ENCODE data around the gene CTSS.
"Not testable (repeated sequence)": the region's sequence is repeated elsewhere in the genome, so short reads cannot be mapped to it uniquely, and the experiment has no call there.

Gene CTSS

DNA sequence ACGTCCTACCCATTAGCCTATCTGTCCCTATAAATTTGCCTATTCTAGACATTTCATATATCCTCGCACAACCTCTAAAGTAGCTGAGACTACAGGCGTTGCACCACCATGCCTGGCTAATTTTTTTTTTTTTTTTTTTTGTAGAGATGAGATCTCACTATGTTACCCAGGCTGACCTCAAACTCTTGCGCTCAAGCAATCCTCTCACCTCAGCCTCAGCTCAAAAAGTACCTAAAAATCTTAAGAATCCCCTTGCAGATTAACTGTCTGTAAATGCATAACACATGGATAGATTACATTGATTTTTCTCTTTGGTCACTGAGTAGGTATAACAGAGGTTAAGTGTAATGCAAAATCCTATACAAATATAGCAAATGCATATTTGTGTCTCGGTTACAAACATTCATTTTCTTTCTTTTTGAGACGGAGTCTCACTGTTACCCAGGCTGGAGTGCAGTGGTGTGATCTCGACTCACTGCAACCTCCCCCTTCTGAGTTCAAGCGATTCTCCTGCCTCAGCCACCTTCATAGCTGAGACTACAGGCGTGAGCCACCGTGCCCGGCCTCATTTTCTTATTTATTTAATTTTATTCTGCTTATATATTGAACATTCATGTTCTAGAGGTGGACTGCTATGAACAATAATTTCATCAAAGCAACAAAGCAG, 47.2 kb downstream of the CTSS start:
- H3K27ac ChIP-seq: no peak overlapping the region
- H3K36me3 ChIP-seq: no peaks in the 10 kb centered on the region
- peaks cover 4 to 5% of the 10 kb centered on the region in 2 experiments for H3K4me1 ChIP-seq (ENCODE audit: control insufficient read depth in 1 of 2, insufficient read depth in 1 of 2, low read depth in 1 of 2, low read length in 1 of 2)
- no peaks in the 10 kb centered on the region for H3K27me3 ChIP-seq
- no peak overlapping the region for H3K4me3 ChIP-seq (ENCODE audit: low read depth in 1 of 2, low read length in 1 of 2)
- TF ChIP-seq, protein P1, sequence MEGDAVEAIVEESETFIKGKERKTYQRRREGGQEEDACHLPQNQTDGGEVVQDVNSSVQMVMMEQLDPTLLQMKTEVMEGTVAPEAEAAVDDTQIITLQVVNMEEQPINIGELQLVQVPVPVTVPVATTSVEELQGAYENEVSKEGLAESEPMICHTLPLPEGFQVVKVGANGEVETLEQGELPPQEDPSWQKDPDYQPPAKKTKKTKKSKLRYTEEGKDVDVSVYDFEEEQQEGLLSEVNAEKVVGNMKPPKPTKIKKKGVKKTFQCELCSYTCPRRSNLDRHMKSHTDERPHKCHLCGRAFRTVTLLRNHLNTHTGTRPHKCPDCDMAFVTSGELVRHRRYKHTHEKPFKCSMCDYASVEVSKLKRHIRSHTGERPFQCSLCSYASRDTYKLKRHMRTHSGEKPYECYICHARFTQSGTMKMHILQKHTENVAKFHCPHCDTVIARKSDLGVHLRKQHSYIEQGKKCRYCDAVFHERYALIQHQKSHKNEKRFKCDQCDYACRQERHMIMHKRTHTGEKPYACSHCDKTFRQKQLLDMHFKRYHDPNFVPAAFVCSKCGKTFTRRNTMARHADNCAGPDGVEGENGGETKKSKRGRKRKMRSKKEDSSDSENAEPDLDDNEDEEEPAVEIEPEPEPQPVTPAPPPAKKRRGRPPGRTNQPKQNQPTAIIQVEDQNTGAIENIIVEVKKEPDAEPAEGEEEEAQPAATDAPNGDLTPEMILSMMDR (IDR thresholded peaks at IDR 0.05): no peak
- H3K9me3 ChIP-seq: no peaks in the 10 kb centered on the region

DNA sequence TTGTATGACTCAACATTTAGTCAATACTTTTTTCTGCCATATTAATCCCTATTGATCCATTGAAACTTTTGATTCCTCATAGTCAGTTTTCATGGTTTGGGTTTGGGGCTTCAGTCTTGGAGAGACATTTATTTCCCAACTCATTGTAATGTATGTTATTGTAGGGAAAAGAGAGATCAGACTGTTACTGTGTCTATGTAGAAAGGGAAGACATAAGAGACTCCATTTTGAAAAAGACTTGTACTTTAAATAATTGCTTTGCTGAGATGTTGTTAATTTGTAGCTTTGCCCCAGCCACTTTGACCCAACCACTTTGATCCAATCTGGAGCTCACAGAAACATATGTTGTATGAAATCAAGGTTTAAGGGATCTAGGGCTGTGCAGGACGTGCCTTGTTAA, 56.5 kb downstream of the CTSS start:
- H3K9me3 ChIP-seq; H3K4me1 ChIP-seq (ENCODE audit: control insufficient read depth in 1 of 2, insufficient read depth in 1 of 2, low read depth in 1 of 2, low read length in 1 of 2); H3K27me3 ChIP-seq; H3K36me3 ChIP-seq; H3K4me3 ChIP-seq (ENCODE audit: low read depth in 1 of 2, low read length in 1 of 2); H3K27ac ChIP-seq: not testable (repeated sequence)

DNA sequence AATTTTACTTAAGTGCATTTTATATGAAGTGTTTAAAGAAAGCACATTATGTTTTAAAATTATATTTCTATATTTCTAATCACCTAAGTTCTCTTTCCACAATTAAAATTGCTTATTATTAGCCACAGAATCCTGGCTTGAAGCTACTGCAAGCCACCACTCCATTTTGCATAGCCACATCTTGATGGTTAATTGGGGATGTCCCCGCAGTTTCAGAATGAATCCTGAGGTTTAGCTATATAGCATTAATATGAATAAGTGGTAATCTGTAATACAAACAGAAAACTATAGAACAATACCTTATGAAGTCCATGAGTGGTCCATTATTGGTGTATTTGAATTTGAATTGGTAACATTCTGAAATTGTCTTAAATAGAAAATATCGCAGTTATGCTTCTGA, 57.0 kb downstream of the CTSS start:
- TF ChIP-seq, protein P1 (IDR thresholded peaks at IDR 0.05): no peak

DNA sequence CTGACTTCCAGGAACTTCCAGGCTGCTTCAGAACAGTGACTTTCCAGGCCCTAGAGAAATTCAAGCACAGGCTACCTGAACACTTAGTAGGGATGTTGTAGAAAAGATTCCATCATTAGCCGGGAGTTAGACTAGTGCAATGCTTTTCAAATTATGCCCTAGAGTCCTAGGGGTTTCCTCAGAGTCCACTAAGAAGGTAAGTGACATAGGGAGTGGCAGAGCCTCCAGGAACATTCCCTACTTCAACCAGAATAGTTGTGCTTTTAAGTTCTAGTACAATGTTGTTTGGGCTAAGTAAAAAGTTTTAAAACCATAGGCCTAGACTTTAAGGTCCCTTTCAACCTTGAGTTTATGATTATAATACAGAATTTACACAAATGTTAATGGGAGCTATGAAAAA, 59.5 kb downstream of the CTSS start:
- Histone ChIP-seq H3K27ac (no peak overlapping the region), H3K4me3 (ENCODE audit: low read depth in 1 of 2, low read length in 1 of 2) (no peak overlapping the region), H3K4me1 (ENCODE audit: control insufficient read depth in 1 of 2, insufficient read depth in 1 of 2, low read depth in 1 of 2, low read length in 1 of 2) (no peaks in the 10 kb centered on the region), H3K9me3 (no peaks in the 10 kb centered on the region), H3K27me3 (no peaks in the 10 kb centered on the region), H3K36me3 (no peaks in the 10 kb centered on the region)
- TF ChIP-seq, protein P1 (IDR thresholded peaks at IDR 0.05): no peak

More for the DNA sequence above, 57.0 kb downstream of the CTSS start:
- H3K27me3 ChIP-seq: no peaks in the 10 kb centered on the region
- H3K9me3 ChIP-seq: no peaks in the 10 kb centered on the region
- no peak overlapping the region for H3K4me3 ChIP-seq (ENCODE audit: low read depth in 1 of 2, low read length in 1 of 2)
- no peak overlapping the region for H3K27ac ChIP-seq
- H3K4me1 ChIP-seq (ENCODE audit: control insufficient read depth in 1 of 2, insufficient read depth in 1 of 2, low read depth in 1 of 2, low read length in 1 of 2): no peaks in the 10 kb centered on the region
- H3K36me3 ChIP-seq: no peaks in the 10 kb centered on the region

DNA sequence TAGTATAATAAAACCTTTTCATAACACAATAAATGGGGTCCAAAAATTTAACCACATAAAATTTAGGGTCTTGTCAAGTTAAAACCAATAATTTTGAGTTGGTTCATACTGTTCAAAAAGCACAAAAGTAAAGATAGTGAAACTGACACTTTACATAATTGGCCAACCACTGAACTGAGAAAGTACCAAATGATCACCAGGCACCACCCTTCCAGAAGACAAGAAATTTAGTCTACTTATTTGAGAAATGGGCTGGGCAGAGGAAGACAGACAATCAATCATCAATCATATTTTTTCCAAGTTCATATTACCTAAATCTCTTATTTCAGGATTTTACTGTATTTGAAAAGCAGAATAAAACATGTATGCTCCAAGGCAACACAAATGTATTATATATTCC, 62.2 kb downstream of the CTSS start:
- H3K9me3 ChIP-seq: no peaks in the 10 kb centered on the region
- H3K27me3 ChIP-seq: no peaks in the 10 kb centered on the region
- no peaks in the 10 kb centered on the region for H3K4me1 ChIP-seq (ENCODE audit: control insufficient read depth in 1 of 2, insufficient read depth in 1 of 2, low read depth in 1 of 2, low read length in 1 of 2)
- H3K36me3 ChIP-seq: no peaks in the 10 kb centered on the region
- H3K4me3 ChIP-seq (ENCODE audit: low read depth in 1 of 2, low read length in 1 of 2): no peak overlapping the region
- H3K27ac ChIP-seq: no peak overlapping the region
- TF ChIP-seq, protein P1 (IDR thresholded peaks at IDR 0.05): no peak

DNA sequence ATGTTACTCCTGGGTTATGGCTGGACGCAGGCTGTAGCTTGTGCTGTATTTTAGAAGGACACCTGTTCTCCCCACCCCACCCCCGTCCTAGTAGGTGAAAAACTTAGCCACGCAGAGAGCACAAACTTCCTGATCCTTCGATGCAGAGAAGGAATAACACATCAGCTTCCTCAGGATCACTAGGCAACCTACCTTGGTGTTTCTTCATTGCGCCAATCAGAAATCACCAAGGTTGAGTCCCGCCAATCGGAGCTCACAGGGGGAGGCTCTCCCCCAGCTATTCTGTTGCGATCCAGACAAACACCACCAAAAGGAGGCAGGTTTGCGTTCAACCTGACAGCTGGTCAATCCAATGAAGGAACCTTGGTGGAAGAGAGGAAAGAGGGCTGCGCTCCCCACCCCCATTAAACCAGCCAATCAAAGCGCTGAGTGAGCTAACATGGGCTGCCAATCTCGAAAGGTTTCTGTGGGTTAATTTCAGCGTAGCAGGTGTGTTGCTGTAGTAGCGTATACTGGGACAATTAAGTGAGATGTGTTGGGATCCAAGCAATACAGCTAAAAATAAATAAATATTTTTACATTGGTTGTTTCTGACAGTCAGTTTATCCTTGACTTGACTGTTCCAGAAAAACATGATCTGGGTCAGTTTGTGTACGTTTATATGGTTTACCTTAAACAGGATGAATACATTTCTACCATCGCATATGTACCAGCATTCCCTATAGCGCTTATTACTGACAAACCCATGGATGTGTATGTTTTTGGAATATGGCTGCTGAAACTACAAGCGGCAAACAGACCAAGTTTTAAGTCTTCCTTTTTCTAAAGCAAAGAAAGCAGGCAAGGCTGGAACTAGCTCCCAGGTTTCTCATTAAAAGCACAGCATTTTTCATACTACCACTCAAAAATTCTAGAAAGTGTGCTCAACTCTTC, 68.3 kb downstream of the CTSS start, which contains the start of gene GOLPH3L:
Gene GOLPH3L (minus strand): TSS at position 160 of the 933 bp plus-strand sequence. CDS start 2,316 bp downstream, outside the sequence.
- no peaks in the 10 kb centered on the region for H3K9me3 ChIP-seq
- peak within 1 kb of the TSS; percentile 44 to 50 for H3K4me3 ChIP-seq (ENCODE audit: low read depth in 1 of 2, low read length in 1 of 2)
- H3K27me3 ChIP-seq: no peaks in the 10 kb centered on the region
- TF ChIP-seq, protein P1 (IDR thresholded peaks at IDR 0.05): no peak
- peaks cover 17% of the 10 kb centered on the region for H3K36me3 ChIP-seq
- H3K4me1 ChIP-seq (ENCODE audit: control insufficient read depth in 1 of 2, insufficient read depth in 1 of 2, low read depth in 1 of 2, low read length in 1 of 2): peaks cover 14 to 15% of the 10 kb centered on the region in 2 experiments
- peak within 1 kb of the TSS; percentile 40 for H3K27ac ChIP-seq
